HG02763 (cell line): ENCODE results near the gene BCAP29.

Experiments
- ATAC-seq: cut with Tn5 transposase; IDR thresholded peaks from one replicate; pipeline ENCODE4 v1.9.1; 2021; ENCODE audit warnings: mild to moderate bottlenecking, moderate library complexity; ENCODE audit not compliant: unreplicated experiment

Gene BCAP29

GRCh38 chr7:107661081-107661864 lies 81.2 kb downstream of the BCAP29 start:
- ATAC-seq, result peak; percentile 44

GRCh38 chr7:107661865-107662379 lies 81.9 kb downstream of the BCAP29 start:
- ATAC-seq, result no peak

- no peak for ATAC-seq
These were observed 83.2 kb downstream of the BCAP29 start for GRCh38 chr7:107663196-107663595.

- no peak for ATAC-seq
These were observed 86.7 kb downstream of the BCAP29 start for GRCh38 chr7:107666790-107667189.

GRCh38 chr7:107667341-107667740 lies 87.3 kb downstream of the BCAP29 start:
- no peak for ATAC-seq

GRCh38 chr7:107668296-107668695 lies 88.2 kb downstream of the BCAP29 start:
- ATAC-seq, result no peak
